B cell (primary cell): ENCODE results near the gene KRTAP10-7. TPM values are rescaled to one million over a fixed set of nuclear protein-coding genes. Genes with fewer than 3 reads are reported as not detected.

Experiments used
- ATAC-seq: fragments of 200-7000 bp; cut with Tn5 transposase; one replicate; pipeline ENCODE4 v1.10.0; 2021; ENCODE audit warnings: low read depth, mild to moderate bottlenecking, moderate number of reproducible peaks, moderate library complexity
- CTCF ChIA-PET: fragments of 350-600 bp; sonication (Branson Sonifier 250); formaldehyde crosslinking; loops from one replicate; lab custom pipeline; 2021; ENCODE audit warnings: antibody characterized with exemption, inconsistent platforms; lab: Charles Lee
- POLR2A ChIA-PET: fragments of 350-600 bp; sonication (Branson Sonifier 250); formaldehyde crosslinking; loops from one replicate; lab custom pipeline; 2021; ENCODE audit warnings: antibody characterized with exemption; lab: Charles Lee
- DNase-seq: peaks from one replicate; pipeline ENCODE4 v3.0.0; 2013
- H2AFZ ChIP-seq: 2 replicates; pipeline ENCODE4 v1.6.1; 2012; ENCODE audit warnings: mild to moderate bottlenecking, low read depth, low read length; ENCODE audit not compliant: insufficient read depth, poor library complexity, severe bottlenecking
- H3K27ac ChIP-seq, 2 donors: 1 replicate in 1 of 2; 2 replicates in 1 of 2; pipeline ENCODE4 v1.5.1; 2012 to 2013; ENCODE audit warnings: low read length in 2 of 2, mild to moderate bottlenecking in 2 of 2, moderate library complexity in 1 of 2
- H3K27me3 ChIP-seq, 4 experiments: fragments of 200-600 bp in 1 of 4; sonication (generic) in 1 of 4; replicated peaks in 1 of 4; 1 replicate in 2 of 4; 2 replicates in 2 of 4; pipeline versions ENCODE4 v1.6.1 to v1.7.0; 2013 to 2016; ENCODE audit warnings: low read length in 3 of 4, mild to moderate bottlenecking in 2 of 4, mixed read lengths in 1 of 4, moderate library complexity in 1 of 4; ENCODE audit not compliant: insufficient read depth in 4 of 4, control insufficient read depth in 3 of 4; ENCODE audit errors: control extremely low read depth in 1 of 4
- H3K36me3 ChIP-seq, 2 experiments: replicated peaks in 1 of 2; 1 replicate in 1 of 2; 2 replicates in 1 of 2; pipeline versions ENCODE4 v1.6.1 to v1.7.1; 2013; ENCODE audit warnings: low read length in 1 of 2; ENCODE audit not compliant: insufficient read depth in 2 of 2, control insufficient read depth in 1 of 2; ENCODE audit errors: control extremely low read depth in 1 of 2, extremely low read depth in 1 of 2
- H3K4me1 ChIP-seq, 2 donors: fragments of 200-600 bp in 1 of 2; sonication (generic) in 1 of 2; 1 replicate in 1 of 2; 2 replicates in 1 of 2; pipeline versions ENCODE4 v1.5.1 to v1.6.1; 2013 to 2017; ENCODE audit warnings: low read length in 2 of 2; ENCODE audit not compliant: control insufficient read depth in 2 of 2, insufficient read depth in 2 of 2
- H3K4me2 ChIP-seq: replicated peaks from 2 replicates; pipeline ENCODE3; 2012; ENCODE audit warnings: mild to moderate bottlenecking, low read depth, low read length; ENCODE audit not compliant: poor library complexity, severe bottlenecking
- H3K4me3 ChIP-seq, 5 experiments: fragments of 200-600 bp in 1 of 5; sonication (generic) in 1 of 5; 1 replicate in 3 of 5; 2 replicates in 2 of 5; pipeline versions ENCODE4 v1.5.1 to v1.7.0; 2011 to 2016; ENCODE audit warnings: low read length in 4 of 5, mild to moderate bottlenecking in 4 of 5, low read depth in 2 of 5, control low read depth in 1 of 5, moderate library complexity in 1 of 5; ENCODE audit not compliant: insufficient read depth in 1 of 5; ENCODE audit errors: control extremely low read depth in 1 of 5, extremely low read depth in 1 of 5
- H3K79me2 ChIP-seq: fragments of 200-600 bp; sonication (generic); one replicate; pipeline ENCODE4 v1.6.0; 2016; ENCODE audit warnings: low read length; ENCODE audit not compliant: control insufficient read depth, insufficient read depth
- H3K9ac ChIP-seq: fragments of 200-600 bp; sonication (generic); 2 replicates; pipeline ENCODE4 v1.6.1; 2017; ENCODE audit warnings: mild to moderate bottlenecking, low read length, moderate library complexity
- H3K9me3 ChIP-seq, 3 donors: one replicate each; pipeline versions ENCODE4 v1.6.1 to v1.7.1; 2013; ENCODE audit warnings: low read length in 2 of 3; ENCODE audit not compliant: control insufficient read depth in 2 of 3, insufficient read depth in 1 of 3; ENCODE audit errors: control extremely low read depth in 1 of 3
- H4K20me1 ChIP-seq: 2 replicates; pipeline ENCODE4 v1.6.0; 2012; ENCODE audit warnings: mild to moderate bottlenecking, low read length; ENCODE audit not compliant: insufficient read depth, control insufficient read depth, poor library complexity, severe bottlenecking
- H3K27ac Mint-ChIP-seq: one replicate; pipeline ENCODE4 v1.8.0; 2021; ENCODE audit warnings: mixed read lengths
- H3K27me3 Mint-ChIP-seq: one replicate; pipeline ENCODE4 v1.8.0; 2021; ENCODE audit warnings: mixed read lengths
- H3K4me1 Mint-ChIP-seq: one replicate; pipeline ENCODE4 v1.8.0; 2021; ENCODE audit warnings: mixed read lengths
- H3K4me3 Mint-ChIP-seq: one replicate; pipeline ENCODE4 v1.8.0; 2021; ENCODE audit warnings: mixed read lengths
- H3K9me3 Mint-ChIP-seq: one replicate; pipeline ENCODE4 v1.8.0; 2022; ENCODE audit warnings: mixed read lengths; ENCODE audit not compliant: insufficient read depth
- CTCF ChIP-seq: fragments of 200-600 bp; IDR thresholded peaks from one replicate; pipeline ENCODE4 v1.8.0; 2022; ENCODE audit warnings: antibody characterized with exemption, mild to moderate bottlenecking
- EZH2 ChIP-seq: IDR thresholded peaks from 2 replicates; pipeline ENCODE4 v1.6.1; 2012; ENCODE audit warnings: borderline replicate concordance, low read depth, mild to moderate bottlenecking, moderate library complexity, low read length; ENCODE audit not compliant: insufficient read depth, poor library complexity, severe bottlenecking
- WGBS: methylation state at CpG from one replicate; pipeline ENCODE4 v1.1.5; 2013; ENCODE audit warnings: missing lambda C conversion rate; ENCODE audit not compliant: insufficient coverage; 5-methylcytosine and 5-hydroxymethylcytosine counted together
- intact Hi-C: fragments of 100-400 bp; cut with micrococcal nuclease; formaldehyde crosslinking; loops from one replicate; pipeline ENCODE4 v1.10.0; 2022
- polyA plus RNA-seq: library from polyadenylated mRNA; depleted of rRNA; stranded (reverse); fragments of >200 nt; gene quantifications from 2 replicates; pipeline ENCODE4 v1.2.3, GENCODE V29; 2012
- total RNA-seq, 2 donors: library from RNA; stranded (reverse); fragments of 120-200 nt in 1 of 2; gene quantifications; 1 replicate in 1 of 2; 2 replicates in 1 of 2; pipeline versions ENCODE4 v1.2.3 to v1.2.4, GENCODE V29; 2013 to 2022

The KRTAP10-7 gene
- total and polyA plus RNA-seq, 2 donors (not counting 1 experiment from before 2014, with no cell fraction given), result not detected

- Histone ChIP-seq H3K4me3 (no peak within 1 kb of the TSS), H3K9ac (no peak within 1 kb of the TSS), H3K27me3 (peaks cover 0 to 19% (median 3%) of the 10 kb centered on the region in 4 experiments), H4K20me1 (no peaks in the 10 kb centered on the region), H3K4me1 (peaks cover 5 to 8% of the 10 kb centered on the region in 2 donors), H3K79me2 (no peaks in the 10 kb centered on the region), H3K4me2 (no peak within 1 kb of the TSS), H2AFZ (no peak within 1 kb of the TSS), H3K36me3 (no peaks in the 10 kb centered on the region), H3K9me3 (peaks cover 0 to 23% (median 9%) of the 10 kb centered on the region in 3 donors), H3K27ac (no peak within 1 kb of the TSS)
- H3K9me3 Mint-ChIP-seq, result peaks cover 6% of the 10 kb centered on the region
- ATAC-seq, result no peak
- DNase-seq, result no peak
- WGBS, result 80% methylated on average over 16 of the region's 17 CpGs
- ChIA-PET POLR2A (no interaction called here), CTCF (interaction anchor here (0.7 kb wide), 1 partner anchor 940 kb away, joined by 3 read pairs; no protein-coding TSS in a partner anchor)
- H3K27me3 Mint-ChIP-seq, result peaks cover 63% of the 10 kb centered on the region
- no peak within 1 kb of the TSS for H3K4me3 Mint-ChIP-seq
- H3K27ac Mint-ChIP-seq, result no peak within 1 kb of the TSS
- TF ChIP-seq CTCF (no peak), EZH2 (no peak)
- intact Hi-C loops, result no loop called here
- peaks cover 8% of the 10 kb centered on the region for H3K4me1 Mint-ChIP-seq
These were observed 48.9 kb upstream of the KRTAP10-7 start, which contains the start of gene KRTAP10-2 for GRCh38 chr21:44551340-44551961. Gene KRTAP10-2, minus strand, starts transcription at chr21:44551505. Its CDS starts 47 bp downstream, at chr21:44551458.

GRCh38 chr21:44552136-44552535 is 48.3 kb upstream of the KRTAP10-7 start:
- no peaks in the 10 kb centered on the region for H3K36me3 ChIP-seq
- 95% methylated on average over 6 of the region's 6 CpGs for WGBS
- H3K9me3 ChIP-seq, result peaks cover 0 to 21% (median 2%) of the 10 kb centered on the region in 3 donors
- no peaks in the 10 kb centered on the region for H4K20me1 ChIP-seq
- Mint-ChIP-seq H3K4me1 (peaks cover 14% of the 10 kb centered on the region), H3K27ac (no peak overlapping the region), H3K9me3 (peaks cover under 1% of the 10 kb centered on the region), H3K27me3 (peaks cover 61% of the 10 kb centered on the region), H3K4me3 (no peak overlapping the region)
- H3K27me3 ChIP-seq, result peaks cover 0 to 25% (median 3%) of the 10 kb centered on the region in 4 experiments
- H3K9ac ChIP-seq, result no peak overlapping the region
- no peak for TF ChIP-seq EZH2
- no peak for TF ChIP-seq CTCF
- no peak for ATAC-seq
- DNase-seq, result no peak
- no peaks in the 10 kb centered on the region for H3K79me2 ChIP-seq
- H3K27ac ChIP-seq, result no peak overlapping the region
- ChIA-PET CTCF (no interaction called here), POLR2A (no interaction called here)
- no peak overlapping the region for H3K4me2 ChIP-seq
- H2AFZ ChIP-seq, result no peak overlapping the region
- intact Hi-C loops, result no loop called here
- peaks cover 5 to 14% of the 10 kb centered on the region in 2 donors for H3K4me1 ChIP-seq
- H3K4me3 ChIP-seq, result no peak overlapping the region
